T-helper 1 cell treated with Interleukin-12 subunit alpha and Interleukin-12 subunit beta and Interleukin-4 antibody, amounts not matched to agents 30 ng/mL and 1 ng/mL, for 36 hours (primary cell): ENCODE results near the gene EEFSEC. TPM values are rescaled to one million over a fixed set of nuclear protein-coding genes. Genes with fewer than 3 reads are reported as not detected.

Source experiments
- intact Hi-C: fragments of 100-400 bp; cut with micrococcal nuclease; formaldehyde crosslinking; loops from one replicate; pipeline ENCODE4 v1.15.1; 2024
- total RNA-seq: library from RNA; stranded (reverse); gene quantifications from 2 replicates; pipeline ENCODE4 v1.2.3, GENCODE V29; 2022

Gene EEFSEC
- total RNA-seq, 1 donor from 2014 or later, result 15.9 TPM

DNA sequence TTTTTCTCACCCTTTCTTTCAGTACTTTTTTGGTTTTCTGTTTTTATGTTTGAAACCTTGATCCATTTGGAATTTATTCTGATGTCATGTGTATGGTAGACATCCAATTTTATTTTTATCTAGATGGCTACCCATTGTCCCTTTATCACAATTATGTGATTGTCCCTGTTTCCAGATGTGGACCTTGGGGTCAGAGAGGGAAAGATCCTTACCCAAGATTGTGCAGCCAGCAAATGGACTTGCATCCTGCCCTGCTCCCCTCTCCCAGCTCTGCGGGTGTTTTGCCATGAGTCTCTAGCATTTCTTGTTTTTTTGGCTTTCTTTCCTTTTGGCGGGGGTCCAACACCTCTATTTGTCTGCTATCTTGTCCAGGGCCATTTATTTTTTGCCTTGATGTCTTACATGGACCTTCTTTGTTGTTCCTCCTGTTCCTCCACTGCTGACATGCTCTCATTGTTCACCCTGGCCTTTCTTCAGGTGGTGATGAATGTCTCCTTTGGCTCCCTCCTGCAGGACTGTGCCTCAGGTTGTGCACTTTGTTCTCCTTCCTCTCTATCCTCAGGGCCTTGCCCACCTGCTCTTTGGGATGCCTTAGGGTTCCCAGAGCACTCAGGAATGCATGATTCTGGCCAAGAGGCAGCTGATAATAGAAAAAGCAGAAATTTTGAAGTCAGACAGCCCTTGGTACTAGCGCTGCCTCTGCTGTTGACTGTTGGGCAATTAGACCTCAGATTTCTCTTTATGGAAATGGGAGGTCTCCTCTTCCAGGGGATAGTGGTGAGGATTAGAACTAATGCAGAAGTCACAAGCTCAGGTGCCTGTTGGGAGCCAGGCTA lies 84.3 kb downstream of the EEFSEC start:
- intact Hi-C loops, result no loop called here

DNA sequence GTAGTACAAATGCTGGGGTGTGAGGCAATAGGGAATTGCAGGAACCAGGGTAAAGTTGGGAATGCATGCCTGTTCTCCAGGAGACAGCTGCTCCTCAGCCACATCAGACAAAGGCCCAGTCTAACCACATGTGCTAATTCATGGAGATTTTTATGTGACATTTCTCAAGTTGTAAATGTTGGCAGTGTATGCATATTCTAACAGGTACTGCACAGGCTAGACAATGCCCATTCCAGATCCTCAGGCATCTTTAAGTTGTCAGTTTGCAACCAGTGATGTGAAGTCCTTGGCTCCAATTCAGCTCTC lies 84.9 kb downstream of the EEFSEC start:
- intact Hi-C loops, result no loop called here

DNA sequence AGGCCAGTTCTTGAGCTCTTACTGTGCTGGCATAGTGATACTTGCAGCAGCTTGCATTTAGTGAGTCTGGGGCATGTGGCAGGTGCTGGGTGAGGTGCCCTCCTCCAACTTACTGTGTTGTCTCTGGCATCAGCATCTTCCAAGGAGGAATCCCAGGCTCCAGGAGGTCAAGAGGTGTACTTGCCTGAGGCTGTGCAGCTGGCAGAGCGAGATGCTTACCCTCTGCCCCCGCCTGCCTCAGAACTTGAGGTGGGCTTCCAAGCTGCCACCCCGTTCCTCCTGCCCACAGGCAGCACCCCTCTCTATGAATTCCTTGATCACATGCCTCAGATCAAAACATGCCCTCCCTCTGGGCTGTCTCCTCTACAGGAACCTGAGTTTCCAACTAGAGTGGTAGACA lies 86.0 kb downstream of the EEFSEC start:
- intact Hi-C loops, result no loop called here

DNA sequence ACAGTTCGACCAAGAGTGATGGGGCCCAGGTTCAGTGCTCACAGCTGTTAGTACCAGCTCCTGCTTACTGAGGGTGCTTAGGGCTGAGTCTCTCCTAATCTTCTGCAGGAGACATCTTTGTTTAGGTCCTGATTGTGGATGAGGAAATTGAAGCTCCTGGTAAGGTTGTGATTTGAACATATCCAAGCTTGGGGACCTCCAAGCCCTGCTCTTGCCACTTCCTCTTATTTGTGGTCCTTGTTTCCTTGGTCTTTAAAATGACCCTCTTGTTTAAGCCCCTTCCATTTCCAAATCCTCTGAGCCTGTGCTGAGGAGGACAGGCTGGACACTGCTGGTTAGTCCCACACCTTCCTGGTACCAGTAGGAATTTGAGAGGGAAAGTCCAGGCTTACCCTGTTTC lies 87.0 kb downstream of the EEFSEC start:
- intact Hi-C loops, result loop anchor here (5.0 kb wide), 1 partner anchor 77 kb away; no protein-coding TSS in a partner anchor

DNA sequence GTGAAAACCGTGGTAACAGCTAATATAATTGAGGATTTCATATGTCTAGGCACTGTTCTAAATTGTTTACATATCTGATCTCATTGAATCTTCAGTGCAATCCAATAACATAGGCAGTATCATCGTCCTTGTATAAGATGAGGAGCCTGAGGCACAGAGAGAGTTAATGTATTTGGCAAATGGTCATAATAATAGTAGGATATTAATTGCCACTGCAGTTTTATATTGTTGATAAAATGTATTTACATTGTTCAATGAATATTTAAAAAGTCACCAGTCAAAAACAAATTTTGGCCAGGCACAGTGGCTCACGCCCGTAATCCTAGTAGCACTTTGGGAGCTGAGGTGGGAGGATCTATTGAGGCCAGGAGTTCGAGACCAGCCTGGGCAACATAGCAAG lies 88.5 kb downstream of the EEFSEC start:
- intact Hi-C loops, result loop anchor here (5.0 kb wide), 1 partner anchor 76 kb away; no protein-coding TSS in a partner anchor

GRCh38 chr3:128242818-128243601 lies 89.7 kb downstream of the EEFSEC start:
- intact Hi-C loops, result loop anchor here (5.0 kb wide), 1 partner anchor 74 kb away; no protein-coding TSS in a partner anchor

- intact Hi-C loops, result loop anchor here (5.0 kb wide), 1 partner anchor 73 kb away; no protein-coding TSS in a partner anchor
These were observed 90.6 kb downstream of the EEFSEC start for GRCh38 chr3:128243602-128244504.

GRCh38 chr3:128245460-128245859 lies 92.2 kb downstream of the EEFSEC start:
- intact Hi-C loops, result no loop called here

DNA sequence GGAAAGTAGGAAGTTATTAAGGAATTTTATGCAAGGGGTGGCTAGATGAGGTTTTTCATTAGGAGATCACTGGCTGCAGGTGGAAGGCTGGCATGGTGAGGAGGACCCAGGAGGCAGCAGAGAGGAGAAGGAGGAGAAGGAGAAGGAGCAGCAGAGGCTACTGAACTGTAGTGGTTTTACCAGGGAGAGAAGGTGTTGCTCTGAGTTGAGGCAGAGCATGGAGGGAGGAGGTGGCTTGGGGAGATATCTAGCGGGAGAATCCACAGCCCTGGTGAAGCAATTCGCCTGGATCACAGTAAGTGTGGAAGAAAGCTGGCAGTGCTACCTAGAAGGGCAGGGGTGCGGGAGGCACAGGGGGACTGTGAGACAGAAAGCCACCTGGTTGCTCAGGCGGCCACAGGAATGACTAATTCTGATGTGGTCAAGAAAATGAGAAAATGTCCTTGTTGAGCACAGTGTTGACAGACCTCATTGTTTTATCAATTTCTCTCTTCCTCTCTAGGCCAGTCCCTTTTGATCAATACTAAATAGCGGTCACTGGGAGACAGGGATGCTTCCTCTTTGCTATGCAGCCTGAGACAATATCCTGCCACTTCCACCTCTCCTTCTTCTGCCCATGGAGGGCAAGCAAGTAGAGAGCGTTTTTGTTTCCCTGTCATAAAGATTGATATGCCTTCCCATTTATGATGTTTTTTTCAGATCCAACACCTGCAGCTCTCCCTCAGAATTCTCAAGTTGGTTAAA lies 94.6 kb downstream of the EEFSEC start:
- intact Hi-C loops, result no loop called here

- intact Hi-C loops, result no loop called here
These were observed 98.8 kb downstream of the EEFSEC start for GRCh38 chr3:128252083-128252482.

DNA sequence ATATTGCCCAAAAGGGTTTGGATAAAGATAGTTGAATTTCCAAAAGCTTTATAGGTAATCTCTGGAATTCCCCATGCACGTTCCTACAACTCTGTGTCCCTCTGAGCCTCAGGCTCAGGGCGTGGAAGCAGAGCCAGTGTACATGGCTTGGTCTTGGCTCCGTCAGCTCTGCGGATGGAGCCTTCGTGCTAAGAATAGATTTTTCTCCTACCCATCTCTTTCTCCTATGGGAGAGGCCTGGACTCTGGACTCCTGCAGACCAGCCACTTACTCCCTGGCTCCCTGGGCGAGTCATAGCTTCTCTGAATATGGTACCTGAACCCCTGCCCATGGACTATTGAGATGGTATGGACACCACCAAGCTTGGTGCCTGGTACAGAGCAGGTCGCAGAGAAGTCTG lies 99.9 kb downstream of the EEFSEC start:
- intact Hi-C loops, result no loop called here

GRCh38 chr3:128254066-128254590 lies 100.8 kb downstream of the EEFSEC start:
- intact Hi-C loops, result no loop called here

DNA sequence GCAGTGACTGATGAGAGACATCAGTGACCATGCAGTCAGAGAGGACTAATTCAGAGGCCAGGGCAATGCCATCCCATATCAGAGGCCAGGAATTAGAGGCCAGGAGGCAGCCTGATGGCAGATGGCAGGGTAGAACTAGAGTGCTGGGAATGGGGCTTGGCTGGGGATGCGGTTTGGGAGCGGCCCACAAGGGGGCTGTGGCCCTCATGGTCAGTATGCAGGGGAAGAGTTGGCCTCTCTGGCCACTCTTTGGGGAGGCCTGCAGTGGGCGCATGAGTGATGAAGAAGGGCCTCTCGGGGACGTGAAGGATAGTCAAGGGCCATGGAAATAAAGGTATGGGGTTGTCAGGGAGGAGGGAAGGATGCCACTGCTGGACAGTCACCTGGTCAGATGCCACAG lies 101.7 kb downstream of the EEFSEC start:
- intact Hi-C loops, result no loop called here

GRCh38 chr3:128256131-128256530 lies 102.8 kb downstream of the EEFSEC start:
- intact Hi-C loops, result no loop called here

GRCh38 chr3:128257632-128258031 lies 104.4 kb downstream of the EEFSEC start:
- intact Hi-C loops, result no loop called here

- intact Hi-C loops, result no loop called here
These were observed 107.0 kb downstream of the EEFSEC start for GRCh38 chr3:128260275-128260674.

GRCh38 chr3:128262457-128262856 lies 109.2 kb downstream of the EEFSEC start:
- intact Hi-C loops, result no loop called here

DNA sequence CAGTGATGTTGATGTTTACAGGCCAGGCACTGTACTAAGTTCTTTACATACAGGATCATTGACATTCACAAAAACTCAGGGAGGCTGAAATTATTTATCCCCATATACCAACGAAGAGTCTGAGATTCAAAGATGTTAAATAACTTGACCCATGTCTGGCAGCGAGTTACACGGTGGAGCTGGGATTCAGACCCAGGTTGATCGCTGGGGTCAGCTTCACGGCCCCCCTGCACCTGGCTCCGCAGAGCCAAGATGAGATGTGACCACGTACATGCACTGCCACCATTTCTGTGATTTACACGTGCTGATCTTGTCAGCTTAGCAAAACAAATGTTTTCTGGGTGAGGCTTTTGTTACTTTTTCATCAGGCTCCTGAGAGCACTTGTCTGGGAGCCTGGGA lies 109.8 kb downstream of the EEFSEC start:
- intact Hi-C loops, result no loop called here

DNA sequence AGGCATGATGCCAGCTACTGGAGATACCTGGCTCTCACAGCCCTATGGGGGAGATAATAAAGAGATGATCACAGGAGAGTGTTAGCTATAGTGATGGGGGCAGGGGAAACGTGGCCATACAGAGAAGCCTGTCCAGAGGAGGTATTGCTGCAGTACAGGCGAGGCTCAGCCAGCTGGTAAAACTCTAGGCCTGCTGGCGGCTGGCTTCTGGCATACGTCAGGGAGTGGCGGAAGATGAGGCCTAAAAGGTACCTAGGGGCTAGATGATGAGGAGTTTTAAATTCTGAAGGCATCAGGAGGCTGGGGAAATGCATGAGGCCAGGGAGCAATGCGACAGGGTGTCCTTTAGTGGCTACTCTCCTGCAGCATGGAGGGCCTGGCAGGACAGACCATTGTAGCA lies 110.7 kb downstream of the EEFSEC start:
- intact Hi-C loops, result no loop called here

DNA sequence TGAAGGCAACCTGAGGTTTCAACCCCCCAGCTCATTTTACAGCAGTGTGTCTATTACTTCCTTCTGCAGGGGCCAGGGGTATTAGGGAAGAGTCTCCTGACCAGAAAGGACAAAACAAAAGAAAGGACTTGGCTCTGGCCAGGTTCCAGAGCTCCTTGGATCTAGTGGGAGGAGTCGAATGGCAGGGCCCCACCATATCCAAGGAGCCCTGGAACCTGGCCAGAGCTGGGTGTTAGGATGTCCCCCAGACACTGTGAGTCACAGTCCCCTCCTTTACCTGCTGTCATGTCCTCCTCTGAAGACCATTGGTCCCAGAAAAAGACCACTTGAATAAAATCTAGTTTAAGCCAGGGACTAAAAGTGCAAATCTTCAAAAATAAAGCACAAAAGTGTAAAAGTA lies 113.2 kb downstream of the EEFSEC start:
- intact Hi-C loops, result no loop called here

DNA sequence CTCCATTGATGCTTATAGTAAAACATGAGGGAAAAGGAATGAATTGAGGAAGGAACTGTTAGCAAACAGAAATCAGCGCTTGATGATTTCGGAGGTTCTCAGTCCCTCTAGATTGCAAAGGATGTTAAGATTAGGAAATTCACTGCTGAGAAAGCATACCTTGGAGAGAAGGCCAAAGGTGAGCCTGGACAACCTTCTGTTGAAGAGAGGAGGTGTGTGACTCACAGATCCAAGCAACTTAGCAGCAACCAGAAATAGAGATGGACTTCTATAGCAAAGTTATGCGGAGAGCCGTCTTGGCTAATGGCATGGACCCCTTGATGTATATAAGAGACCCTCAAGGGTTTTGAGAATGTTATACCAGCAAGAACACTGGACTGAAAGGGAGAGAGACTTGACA lies 114.3 kb downstream of the EEFSEC start:
- intact Hi-C loops, result no loop called here
